Uterus (tissue), 4 donors: ENCODE results near the gene LEKR1. TPM values are rescaled to one million over a fixed set of nuclear protein-coding genes. Genes with fewer than 3 reads are reported as not detected.
"Not testable (repeated sequence)": the region's sequence is repeated elsewhere in the genome, so short reads cannot be mapped to it uniquely, and the experiment has no call there.

ENCODE experiments used
- DNase-seq, 2 donors: peaks; one replicate each; pipeline ENCODE4 v3.0.0-alpha.2; 2019 to 2020
- H3K27ac ChIP-seq, 2 donors: fragments of 200-600 bp; sonication (generic); 1 replicate in 1 of 2; 2 replicates in 1 of 2; pipeline ENCODE4 v1.5.1; 2016 to 2018
- H3K27me3 ChIP-seq, 2 donors: fragments of 200-600 bp; sonication (generic); one replicate each; pipeline ENCODE4 v1.5.1; 2018 to 2019; ENCODE audit warnings: control low read depth in 1 of 2
- H3K36me3 ChIP-seq, 2 donors: fragments of 200-600 bp; sonication (generic); one replicate each; pipeline ENCODE4 v1.5.1; 2019; ENCODE audit warnings: control low read depth in 1 of 2
- H3K4me1 ChIP-seq, 2 donors: fragments of 200-600 bp; sonication (generic); one replicate each; pipeline ENCODE4 v1.5.1; 2018 to 2019; ENCODE audit warnings: control low read depth in 1 of 2
- H3K4me3 ChIP-seq, 2 donors: fragments of 200-600 bp; sonication (generic); 1 replicate in 1 of 2; 2 replicates in 1 of 2; pipeline ENCODE4 v1.5.1; 2018 to 2019; ENCODE audit warnings: mild to moderate bottlenecking in 1 of 2
- H3K9me3 ChIP-seq, 2 donors: fragments of 200-600 bp; sonication (generic); one replicate each; pipeline ENCODE4 v1.5.1; 2019; ENCODE audit warnings: control low read depth in 1 of 2
- POLR2A ChIP-seq, 2 donors: fragments of 450-650 bp; IDR thresholded peaks; one replicate each; pipeline ENCODE4 v1.6.1; 2016; ENCODE audit warnings: antibody characterized with exemption in 2 of 2, mild to moderate bottlenecking in 1 of 2, moderate library complexity in 1 of 2
- intact Hi-C: fragments of 100-400 bp; cut with DNase I; formaldehyde crosslinking; loops from one replicate; pipeline ENCODE4 v1.15.1; 2023; ENCODE audit warnings: low total_unique reads
- total RNA-seq, 4 donors: library from RNA; depleted of rRNA in 3 of 4; stranded (reverse); fragments of >200 nt in 3 of 4; gene quantifications; one replicate each; pipeline versions ENCODE4 v1.1.0 to v1.2.4, GENCODE V29; 2014 to 2023
- TF ChIP-seq, protein P1 (sequence below), 4 experiments: fragments of 200-600 bp in 2 of 4; fragments of 450-650 bp in 2 of 4; sonication (generic) in 2 of 4; IDR thresholded peaks; one replicate each; pipeline ENCODE4 v1.5.1; 2016 to 2019; ENCODE audit warnings: antibody characterized with exemption in 4 of 4, mild to moderate bottlenecking in 2 of 4, moderate library complexity in 1 of 4
- donor health status: DM: yes; HTN: yes; CAD: no.

The LEKR1 gene
- total RNA-seq, 4 donors from 2014 or later = 0.26 to 4.8 (median 2.8) TPM; not detected in 1

DNA sequence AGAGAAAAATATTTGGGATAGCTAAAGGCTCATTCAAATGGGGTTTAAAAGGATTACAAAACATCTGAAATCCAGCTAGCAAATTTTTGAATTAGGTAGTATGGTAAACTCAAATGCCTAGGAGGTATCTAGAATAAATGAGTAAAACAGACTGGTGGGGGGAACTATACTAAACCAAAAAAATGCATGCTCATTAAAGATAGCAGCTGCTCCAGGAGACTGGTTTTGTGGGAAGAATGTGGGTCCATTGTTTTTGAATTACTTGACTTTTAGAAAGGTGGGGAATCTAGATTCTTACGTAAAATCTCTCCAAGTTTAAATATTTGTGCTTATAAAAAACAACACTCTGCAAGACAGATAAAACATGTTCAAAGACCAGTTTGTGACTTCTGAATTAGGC, 73.8 kb downstream of the LEKR1 start:
- no peaks in the 10 kb centered on the region for H3K9me3 ChIP-seq
- H3K27me3 ChIP-seq = no peaks in the 10 kb centered on the region
- TF ChIP-seq, protein P1, sequence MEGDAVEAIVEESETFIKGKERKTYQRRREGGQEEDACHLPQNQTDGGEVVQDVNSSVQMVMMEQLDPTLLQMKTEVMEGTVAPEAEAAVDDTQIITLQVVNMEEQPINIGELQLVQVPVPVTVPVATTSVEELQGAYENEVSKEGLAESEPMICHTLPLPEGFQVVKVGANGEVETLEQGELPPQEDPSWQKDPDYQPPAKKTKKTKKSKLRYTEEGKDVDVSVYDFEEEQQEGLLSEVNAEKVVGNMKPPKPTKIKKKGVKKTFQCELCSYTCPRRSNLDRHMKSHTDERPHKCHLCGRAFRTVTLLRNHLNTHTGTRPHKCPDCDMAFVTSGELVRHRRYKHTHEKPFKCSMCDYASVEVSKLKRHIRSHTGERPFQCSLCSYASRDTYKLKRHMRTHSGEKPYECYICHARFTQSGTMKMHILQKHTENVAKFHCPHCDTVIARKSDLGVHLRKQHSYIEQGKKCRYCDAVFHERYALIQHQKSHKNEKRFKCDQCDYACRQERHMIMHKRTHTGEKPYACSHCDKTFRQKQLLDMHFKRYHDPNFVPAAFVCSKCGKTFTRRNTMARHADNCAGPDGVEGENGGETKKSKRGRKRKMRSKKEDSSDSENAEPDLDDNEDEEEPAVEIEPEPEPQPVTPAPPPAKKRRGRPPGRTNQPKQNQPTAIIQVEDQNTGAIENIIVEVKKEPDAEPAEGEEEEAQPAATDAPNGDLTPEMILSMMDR (IDR thresholded peaks at IDR 0.05) = no peak
- TF ChIP-seq POLR2A (IDR thresholded peaks at IDR 0.05) = no peak
- no peak overlapping the region for H3K27ac ChIP-seq
- no peaks in the 10 kb centered on the region for H3K36me3 ChIP-seq
- no peak for DNase-seq
- intact Hi-C loops = no loop called here
- no peak overlapping the region for H3K4me3 ChIP-seq
- H3K4me1 ChIP-seq = no peaks in the 10 kb centered on the region

GRCh38 chr3:156902916-156903315, 76.8 kb downstream of the LEKR1 start:
- TF ChIP-seq POLR2A (IDR thresholded peaks at IDR 0.05) = no peak
- TF ChIP-seq, protein P1 (IDR thresholded peaks at IDR 0.05) = no peak
- Histone ChIP-seq H3K36me3 (no peaks in the 10 kb centered on the region), H3K9me3 (no peaks in the 10 kb centered on the region), H3K27me3 (no peaks in the 10 kb centered on the region), H3K27ac (no peak overlapping the region), H3K4me3 (no peak overlapping the region), H3K4me1 (no peaks in the 10 kb centered on the region)
- intact Hi-C loops = no loop called here
- DNase-seq = no peak

DNA sequence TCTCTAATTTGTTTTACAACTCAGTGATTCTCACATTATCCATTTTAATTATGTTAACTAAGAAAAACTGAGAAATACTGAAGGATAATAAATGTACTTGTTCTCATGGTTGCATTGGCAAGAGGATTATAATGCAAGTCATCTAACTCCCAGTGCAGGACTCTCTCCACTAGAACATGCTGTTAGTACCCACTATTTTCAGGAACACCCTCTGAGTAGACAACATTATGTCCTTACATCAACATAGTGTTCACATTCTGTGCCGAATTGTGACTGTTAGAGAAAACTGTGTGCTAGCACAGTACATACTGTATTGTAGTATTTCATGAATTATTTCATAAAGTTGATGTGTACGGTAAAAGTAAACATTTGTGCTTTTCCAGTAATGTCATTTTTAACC, 80.1 kb downstream of the LEKR1 start:
- Histone ChIP-seq H3K36me3 (no peaks in the 10 kb centered on the region), H3K4me1 (no peaks in the 10 kb centered on the region), H3K27me3 (no peaks in the 10 kb centered on the region), H3K9me3 (no peaks in the 10 kb centered on the region), H3K27ac (no peak overlapping the region), H3K4me3 (no peak overlapping the region)
- no peak for DNase-seq
- TF ChIP-seq POLR2A (IDR thresholded peaks at IDR 0.05) = no peak
- TF ChIP-seq, protein P1 (IDR thresholded peaks at IDR 0.05) = no peak
- intact Hi-C loops = no loop called here

GRCh38 chr3:156908398-156908797, 82.2 kb downstream of the LEKR1 start:
- H3K27ac ChIP-seq = no peak overlapping the region

GRCh38 chr3:156910022-156910421, 83.9 kb downstream of the LEKR1 start:
- intact Hi-C loops = no loop called here
- Histone ChIP-seq H3K4me1 (no peaks in the 10 kb centered on the region), H3K4me3 (no peak overlapping the region), H3K9me3 (no peaks in the 10 kb centered on the region), H3K36me3 (no peaks in the 10 kb centered on the region), H3K27ac (no peak overlapping the region), H3K27me3 (no peaks in the 10 kb centered on the region)
- no peak for TF ChIP-seq POLR2A (IDR thresholded peaks at IDR 0.05)
- TF ChIP-seq, protein P1 (IDR thresholded peaks at IDR 0.05) = no peak
- DNase-seq = no peak

More at GRCh38 chr3:156908398-156908797, 82.2 kb downstream of the LEKR1 start:
- no peak for DNase-seq
- intact Hi-C loops = no loop called here
- Histone ChIP-seq H3K4me1 (no peaks in the 10 kb centered on the region), H3K9me3 (no peaks in the 10 kb centered on the region), H3K36me3 (no peaks in the 10 kb centered on the region), H3K27me3 (no peaks in the 10 kb centered on the region), H3K4me3 (no peak overlapping the region)
- TF ChIP-seq POLR2A (IDR thresholded peaks at IDR 0.05) = no peak
- TF ChIP-seq, protein P1 (IDR thresholded peaks at IDR 0.05) = no peak

DNA sequence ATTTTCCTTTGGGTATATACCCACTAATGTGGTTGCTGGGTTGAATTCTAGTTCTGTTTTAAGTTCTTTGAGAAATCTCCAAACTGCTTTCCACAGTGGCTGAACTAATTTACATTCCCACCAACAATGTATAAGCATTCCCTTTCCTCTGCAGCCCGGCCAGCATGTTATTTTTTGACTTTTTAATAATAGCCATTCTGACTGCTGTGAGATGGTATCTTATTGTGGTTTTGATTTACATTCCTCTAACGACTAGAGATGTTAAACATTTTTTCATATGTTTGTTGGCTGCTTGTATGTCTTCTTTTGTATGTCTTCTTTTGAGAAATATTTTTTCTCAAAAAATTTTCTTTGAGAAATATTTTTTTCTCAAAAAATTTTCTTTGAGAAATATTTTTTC, 84.7 kb downstream of the LEKR1 start:
- H3K27ac ChIP-seq, H3K9me3 ChIP-seq, H3K36me3 ChIP-seq, DNase-seq, H3K4me1 ChIP-seq, intact Hi-C loops, H3K4me3 ChIP-seq, H3K27me3 ChIP-seq: not testable (repeated sequence)

DNA sequence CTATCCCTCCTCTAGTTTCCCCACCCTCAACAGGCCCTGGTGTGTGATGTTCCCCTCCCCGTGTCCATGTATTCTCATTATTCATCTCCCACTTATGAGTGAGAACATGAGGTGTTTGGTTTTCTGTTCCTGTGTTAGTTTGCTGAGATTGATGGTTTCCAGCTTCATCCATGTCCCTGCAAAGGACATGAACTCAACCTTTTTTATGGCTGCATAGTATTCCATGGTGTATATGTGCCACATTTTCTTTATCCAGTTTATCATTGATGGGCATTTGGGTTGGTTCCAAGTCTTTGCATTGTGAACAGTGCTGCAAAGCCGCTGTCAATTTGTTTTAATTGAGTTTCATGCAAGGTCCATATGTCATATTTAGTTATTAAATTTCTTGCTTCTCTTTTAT, 88.1 kb downstream of the LEKR1 start:
- H3K4me3 ChIP-seq, H3K27me3 ChIP-seq, H3K4me1 ChIP-seq, H3K9me3 ChIP-seq, H3K27ac ChIP-seq, H3K36me3 ChIP-seq, intact Hi-C loops, DNase-seq: not testable (repeated sequence)
